Stimulated activated CD8-positive, alpha-beta memory T cell treated with anti-CD3 and anti-CD28 coated beads, Interleukin-15, amount 100 ng/mL, for 24 hours (primary cell): ENCODE data around the gene SLC6A9.

Source experiments
- DNase-seq: peaks from one replicate; pipeline ENCODE4 v3.0.0-alpha.2; 2020; ENCODE audit warnings: low read depth

The SLC6A9 gene

GRCh38 chr1:43969746-43970466, 61.4 kb downstream of the SLC6A9 start, which contains the start of gene DPH2:
Gene DPH2 (plus strand): TSS chr1:43970010. CDS start chr1:43970176, 166 bp downstream.
- peak; percentile 82 for DNase-seq

GRCh38 chr1:43969416-43969745, 61.9 kb downstream of the SLC6A9 start:
- no peak for DNase-seq

- no peak for DNase-seq
Measured at GRCh38 chr1:43968348-43968948, 62.8 kb downstream of the SLC6A9 start.

- DNase-seq = no peak
Measured at GRCh38 chr1:43965316-43965715, 65.9 kb downstream of the SLC6A9 start.

- DNase-seq = no peak
Measured at GRCh38 chr1:43963890-43964289, 67.4 kb downstream of the SLC6A9 start.

- DNase-seq = no peak
Measured at GRCh38 chr1:43963006-43963405, 68.3 kb downstream of the SLC6A9 start.

GRCh38 chr1:43962324-43962723, 68.9 kb downstream of the SLC6A9 start:
- DNase-seq = no peak

GRCh38 chr1:43961692-43962091, 69.6 kb downstream of the SLC6A9 start:
- DNase-seq = no peak

- DNase-seq = no peak
Measured at GRCh38 chr1:43960798-43961197, 70.5 kb downstream of the SLC6A9 start.

- no peak for DNase-seq
Measured at GRCh38 chr1:43958351-43959255, 72.7 kb downstream of the SLC6A9 start.

- DNase-seq = no peak
Measured at GRCh38 chr1:43957407-43958040, 73.7 kb downstream of the SLC6A9 start.

- DNase-seq = no peak
Measured at GRCh38 chr1:43956234-43956633, 75.0 kb downstream of the SLC6A9 start.

- no peak for DNase-seq
Measured at GRCh38 chr1:43954036-43954435, 77.2 kb downstream of the SLC6A9 start.

- no peak for DNase-seq
Measured at GRCh38 chr1:43953361-43953760, 77.9 kb downstream of the SLC6A9 start.

GRCh38 chr1:43952731-43953346, 78.4 kb downstream of the SLC6A9 start:
- no peak for DNase-seq

- no peak for DNase-seq
Measured at GRCh38 chr1:43951021-43951985, 80.0 kb downstream of the SLC6A9 start.

GRCh38 chr1:43949678-43950077, 81.6 kb downstream of the SLC6A9 start:
- no peak for DNase-seq

GRCh38 chr1:43947874-43948437, 83.3 kb downstream of the SLC6A9 start:
- DNase-seq = no peak

GRCh38 chr1:43947061-43947873, 84.0 kb downstream of the SLC6A9 start:
- DNase-seq = no peak
